ENCODE data around the gene DCN. TPM values are rescaled to one million over a fixed set of nuclear protein-coding genes. Genes with fewer than 3 reads are reported as not detected.

The DCN gene
- total and polyA plus RNA-seq, 2 experiments from 2014 or later, result 0.92 to 5.0 TPM

DNA sequence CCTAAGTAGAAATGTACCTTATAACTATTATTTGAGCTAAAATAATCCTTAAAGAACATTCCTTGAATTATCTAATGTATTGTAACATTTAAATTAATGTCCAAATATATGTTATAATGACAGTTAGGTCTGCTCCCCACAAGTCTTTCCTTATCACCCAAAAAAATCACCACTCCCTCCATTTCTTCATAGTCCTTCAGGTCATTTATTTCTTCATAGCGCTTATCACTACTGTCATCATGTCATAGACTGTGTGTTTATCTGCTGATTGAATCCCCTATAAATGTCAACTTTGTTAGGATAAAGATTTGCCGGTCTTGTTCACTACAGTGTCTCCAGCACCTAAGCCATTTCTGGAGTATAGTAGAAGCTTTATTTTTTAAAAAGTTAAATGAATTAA, 83.3 kb downstream of the DCN start:
- Histone ChIP-seq H3K4me1 (ENCODE audit: low read depth) (no peaks in the 10 kb centered on the region), H3K27me3 (no peaks in the 10 kb centered on the region)
- TF ChIP-seq, protein P1, sequence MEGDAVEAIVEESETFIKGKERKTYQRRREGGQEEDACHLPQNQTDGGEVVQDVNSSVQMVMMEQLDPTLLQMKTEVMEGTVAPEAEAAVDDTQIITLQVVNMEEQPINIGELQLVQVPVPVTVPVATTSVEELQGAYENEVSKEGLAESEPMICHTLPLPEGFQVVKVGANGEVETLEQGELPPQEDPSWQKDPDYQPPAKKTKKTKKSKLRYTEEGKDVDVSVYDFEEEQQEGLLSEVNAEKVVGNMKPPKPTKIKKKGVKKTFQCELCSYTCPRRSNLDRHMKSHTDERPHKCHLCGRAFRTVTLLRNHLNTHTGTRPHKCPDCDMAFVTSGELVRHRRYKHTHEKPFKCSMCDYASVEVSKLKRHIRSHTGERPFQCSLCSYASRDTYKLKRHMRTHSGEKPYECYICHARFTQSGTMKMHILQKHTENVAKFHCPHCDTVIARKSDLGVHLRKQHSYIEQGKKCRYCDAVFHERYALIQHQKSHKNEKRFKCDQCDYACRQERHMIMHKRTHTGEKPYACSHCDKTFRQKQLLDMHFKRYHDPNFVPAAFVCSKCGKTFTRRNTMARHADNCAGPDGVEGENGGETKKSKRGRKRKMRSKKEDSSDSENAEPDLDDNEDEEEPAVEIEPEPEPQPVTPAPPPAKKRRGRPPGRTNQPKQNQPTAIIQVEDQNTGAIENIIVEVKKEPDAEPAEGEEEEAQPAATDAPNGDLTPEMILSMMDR (IDR thresholded peaks at IDR 0.05; ENCODE audit: low read depth, low read length), result no peak

DNA sequence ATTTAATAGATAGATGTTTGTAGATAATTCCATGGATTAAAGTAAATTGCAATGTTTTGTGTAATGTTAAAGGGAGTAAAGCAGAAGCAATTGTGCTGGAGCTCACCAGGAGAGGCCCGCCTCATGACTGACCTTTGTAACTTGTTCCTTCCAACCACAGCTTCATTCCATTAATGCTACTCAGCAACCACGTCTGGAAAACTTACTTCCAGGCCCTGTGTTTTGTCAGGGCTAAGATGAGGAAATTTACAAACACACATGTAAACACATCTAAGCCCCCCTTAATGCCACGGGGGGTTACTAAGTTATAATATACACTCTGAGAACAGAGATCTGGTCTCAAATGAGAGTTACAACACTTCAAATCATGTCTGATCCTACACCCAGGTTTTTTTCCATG, 83.7 kb downstream of the DCN start:
- H3K27ac ChIP-seq, result no peak overlapping the region

More for the DNA sequence above, 83.3 kb downstream of the DCN start:
- Histone ChIP-seq H3K27ac (no peak overlapping the region), H3K4me3 (no peak overlapping the region), H3K36me3 (no peaks in the 10 kb centered on the region), H3K9me3 (ENCODE audit: low read depth) (no peaks in the 10 kb centered on the region)
- DNase-seq (ENCODE audit: low read depth in 1 of 2, low spot score in 1 of 2), result no peak

GRCh38 chr12:91098461-91098860, 84.2 kb downstream of the DCN start:
- Histone ChIP-seq H3K36me3 (no peaks in the 10 kb centered on the region), H3K4me3 (no peak overlapping the region), H3K9me3 (ENCODE audit: low read depth) (no peaks in the 10 kb centered on the region), H3K27me3 (no peaks in the 10 kb centered on the region), H3K4me1 (ENCODE audit: low read depth) (no peaks in the 10 kb centered on the region), H3K27ac (no peak overlapping the region)
- TF ChIP-seq, protein P1 (IDR thresholded peaks at IDR 0.05; ENCODE audit: low read depth, low read length), result no peak
- DNase-seq (ENCODE audit: low read depth in 1 of 2, low spot score in 1 of 2), result no peak

More for the DNA sequence above, 83.7 kb downstream of the DCN start:
- Histone ChIP-seq H3K4me3 (no peak overlapping the region), H3K9me3 (ENCODE audit: low read depth) (no peaks in the 10 kb centered on the region), H3K27me3 (no peaks in the 10 kb centered on the region), H3K36me3 (no peaks in the 10 kb centered on the region), H3K4me1 (ENCODE audit: low read depth) (no peaks in the 10 kb centered on the region)
- TF ChIP-seq, protein P1 (IDR thresholded peaks at IDR 0.05; ENCODE audit: low read depth, low read length), result no peak
- DNase-seq (ENCODE audit: low read depth in 1 of 2, low spot score in 1 of 2), result peak in 1 of 2 donors; percentile 96

DNA sequence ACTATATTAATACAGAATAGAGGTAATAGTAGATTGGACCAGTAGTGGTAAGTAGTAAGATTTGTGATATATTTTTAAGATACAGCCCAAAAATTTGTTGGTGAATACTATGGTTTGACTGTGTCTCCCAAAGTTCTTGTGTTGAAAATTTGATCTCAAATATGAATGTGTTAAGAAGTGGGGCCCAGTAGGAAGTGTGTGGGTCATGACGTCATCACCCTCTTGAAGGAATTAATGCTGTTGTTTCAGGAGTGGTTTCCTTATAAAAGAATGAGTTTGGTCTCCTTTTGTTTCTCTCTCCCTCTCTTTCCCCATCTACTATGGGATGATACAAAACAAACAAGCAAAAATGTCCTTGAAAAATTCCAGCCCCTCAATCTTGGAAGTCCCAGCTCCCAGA, 87.7 kb downstream of the DCN start:
- no peak for DNase-seq (ENCODE audit: low read depth in 1 of 2, low spot score in 1 of 2)
- TF ChIP-seq, protein P1 (IDR thresholded peaks at IDR 0.05; ENCODE audit: low read depth, low read length), result no peak
- Histone ChIP-seq H3K27me3 (no peaks in the 10 kb centered on the region), H3K4me1 (ENCODE audit: low read depth) (no peaks in the 10 kb centered on the region), H3K9me3 (ENCODE audit: low read depth) (no peaks in the 10 kb centered on the region), H3K4me3 (no peak overlapping the region), H3K36me3 (no peaks in the 10 kb centered on the region), H3K27ac (no peak overlapping the region)

GRCh38 chr12:91094032-91094662, 88.5 kb downstream of the DCN start:
- Histone ChIP-seq H3K27ac (no peak overlapping the region), H3K4me1 (ENCODE audit: low read depth) (no peaks in the 10 kb centered on the region), H3K27me3 (no peaks in the 10 kb centered on the region), H3K36me3 (no peaks in the 10 kb centered on the region), H3K9me3 (ENCODE audit: low read depth) (no peaks in the 10 kb centered on the region), H3K4me3 (no peak overlapping the region)
- TF ChIP-seq, protein P1 (IDR thresholded peaks at IDR 0.05; ENCODE audit: low read depth, low read length), result no peak
- DNase-seq (ENCODE audit: low read depth in 1 of 2, low spot score in 1 of 2), result no peak
